Kidney (tissue), 14 donors: ENCODE measurements around the gene CLMP. TPM values are rescaled to one million over a fixed set of nuclear protein-coding genes. Genes with fewer than 3 reads are reported as not detected.
A peak's percentile ranks its signal among the peaks of the same experiment; 100 is the strongest.

Source experiments
- DNase-seq, 5 donors: peaks; one replicate each; pipeline ENCODE4 v3.0.0-alpha.2; 2013 to 2020
- FAIRE-seq: peaks from 2 replicates; lab custom pipeline; 2012; peaks lifted over from hg19 to GRCh38; lab: Jason Lieb, UNC
- H3K27ac ChIP-seq, 2 donors: one replicate each; pipeline ENCODE4 v1.7.0; 2013; ENCODE audit warnings: low read depth in 2 of 2, low read length in 2 of 2, inconsistent platforms in 1 of 2
- H3K27me3 ChIP-seq: one replicate; pipeline ENCODE4 v1.7.1; 2013; ENCODE audit warnings: low read length, inconsistent platforms; ENCODE audit not compliant: control insufficient read depth, insufficient read depth
- H3K36me3 ChIP-seq, 3 donors: one replicate each; pipeline versions ENCODE4 v1.7.0 to v1.7.1; 2013; ENCODE audit warnings: low read length in 3 of 3, control low read depth in 1 of 3, inconsistent platforms in 1 of 3; ENCODE audit not compliant: insufficient read depth in 3 of 3, control insufficient read depth in 2 of 3
- H3K4me1 ChIP-seq, 3 donors: one replicate each; pipeline versions ENCODE4 v1.7.0 to v1.7.1; 2013; ENCODE audit warnings: low read length in 3 of 3, inconsistent platforms in 1 of 3, low read depth in 1 of 3; ENCODE audit not compliant: control insufficient read depth in 2 of 3, insufficient read depth in 2 of 3
- H3K4me3 ChIP-seq, 3 donors: one replicate each; pipeline versions ENCODE4 v1.7.0 to v1.8.1; 2013; ENCODE audit warnings: low read length in 3 of 3, control low read depth in 1 of 3, inconsistent platforms in 1 of 3
- H3K9ac ChIP-seq, 3 donors: one replicate each; pipeline versions ENCODE4 v1.7.0 to v1.7.1; 2013; ENCODE audit warnings: low read length in 3 of 3, control low read depth in 1 of 3, inconsistent platforms in 1 of 3
- H3K9me3 ChIP-seq, 3 donors: one replicate each; pipeline versions ENCODE4 v1.7.0 to v1.7.1; 2013; ENCODE audit warnings: low read length in 3 of 3, control low read depth in 1 of 3, inconsistent platforms in 1 of 3; ENCODE audit not compliant: control insufficient read depth in 2 of 3, insufficient read depth in 1 of 3
- intact Hi-C: fragments of 100-400 bp; cut with DNase I; formaldehyde crosslinking; loops from one replicate; pipeline ENCODE4 v1.11.1; 2022
- polyA plus RNA-seq: library from polyadenylated mRNA; stranded (reverse); fragments of 350-450 nt; fragmentation: Illumina TruSeq; extraction: RNeasy Lipid Tissue Mini Kit (QIAGEN cat#74804); gene quantifications from one replicate; pipeline ENCODE4 v1.2.3, GENCODE V29; 2014; ENCODE audit warnings: low read depth, low replicate concordance; ENCODE audit not compliant: insufficient read depth
- total RNA-seq: library from RNA; stranded (reverse); fragmentation: NEBNext Ultra II Directional; extraction: Animal tissue kit (Norgen Biotek cat#: 25700); gene quantifications from one replicate; pipeline ENCODE4 v1.2.1, GENCODE V29; 2021
- TF ChIP-seq, protein P1 (sequence below): IDR thresholded peaks from 3 replicates; pipeline ENCODE4 v1.5.1; 2012; ENCODE audit warnings: mild to moderate bottlenecking, moderate library complexity, borderline replicate concordance; ENCODE audit not compliant: insufficient read depth; ENCODE audit errors: extremely low read depth
- donor health status: control.
- donor health status: control.
- donor health status: control.
- donor health status: control.
- donor health status: control.
- donor health status: DM: yes; HTN: yes; CAD: no.
- donor health status: Normal renal cell carcinoma (clear cell type).

CLMP gene
- total and polyA plus RNA-seq, 2 donors from 2014 or later: 1.2 to 6.8 TPM

DNA sequence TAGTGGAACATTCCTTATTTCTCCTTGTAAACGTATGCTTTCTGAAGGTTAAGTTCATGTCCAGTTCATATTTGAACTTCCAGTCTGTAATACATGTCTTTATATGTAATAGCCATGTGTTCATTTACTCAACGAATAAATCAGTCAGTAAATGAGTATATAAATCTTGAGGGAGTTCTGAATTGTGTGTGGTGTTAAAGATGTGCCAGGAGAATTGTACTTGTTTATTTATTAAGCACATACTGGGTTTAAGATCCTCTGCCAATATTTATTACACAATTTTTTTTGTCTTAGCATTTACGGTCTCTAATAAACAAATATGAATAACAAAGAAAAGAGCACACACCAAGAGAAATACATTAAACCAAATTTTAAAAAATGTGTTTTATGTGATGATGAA, 26.5 kb upstream of the CLMP start:
- DNase-seq (no peak), FAIRE-seq (no peak)
- intact Hi-C loops: no loop called here
- H3K4me3 ChIP-seq: no peak overlapping the region
- no peaks in the 10 kb centered on the region for H3K9me3 ChIP-seq
- H3K4me1 ChIP-seq: peaks cover 0 to 8% (median 5%) of the 10 kb centered on the region in 3 donors
- H3K27me3 ChIP-seq: no peaks in the 10 kb centered on the region
- no peak overlapping the region for H3K9ac ChIP-seq
- no peak overlapping the region for H3K27ac ChIP-seq
- TF ChIP-seq, protein P1, sequence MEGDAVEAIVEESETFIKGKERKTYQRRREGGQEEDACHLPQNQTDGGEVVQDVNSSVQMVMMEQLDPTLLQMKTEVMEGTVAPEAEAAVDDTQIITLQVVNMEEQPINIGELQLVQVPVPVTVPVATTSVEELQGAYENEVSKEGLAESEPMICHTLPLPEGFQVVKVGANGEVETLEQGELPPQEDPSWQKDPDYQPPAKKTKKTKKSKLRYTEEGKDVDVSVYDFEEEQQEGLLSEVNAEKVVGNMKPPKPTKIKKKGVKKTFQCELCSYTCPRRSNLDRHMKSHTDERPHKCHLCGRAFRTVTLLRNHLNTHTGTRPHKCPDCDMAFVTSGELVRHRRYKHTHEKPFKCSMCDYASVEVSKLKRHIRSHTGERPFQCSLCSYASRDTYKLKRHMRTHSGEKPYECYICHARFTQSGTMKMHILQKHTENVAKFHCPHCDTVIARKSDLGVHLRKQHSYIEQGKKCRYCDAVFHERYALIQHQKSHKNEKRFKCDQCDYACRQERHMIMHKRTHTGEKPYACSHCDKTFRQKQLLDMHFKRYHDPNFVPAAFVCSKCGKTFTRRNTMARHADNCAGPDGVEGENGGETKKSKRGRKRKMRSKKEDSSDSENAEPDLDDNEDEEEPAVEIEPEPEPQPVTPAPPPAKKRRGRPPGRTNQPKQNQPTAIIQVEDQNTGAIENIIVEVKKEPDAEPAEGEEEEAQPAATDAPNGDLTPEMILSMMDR: no peak
- no peaks in the 10 kb centered on the region for H3K36me3 ChIP-seq

- Histone ChIP-seq H3K4me1 (peaks cover 0 to 8% (median 5%) of the 10 kb centered on the region in 3 donors), H3K27ac (no peak overlapping the region), H3K27me3 (no peaks in the 10 kb centered on the region), H3K9ac (no peak overlapping the region), H3K4me3 (no peak overlapping the region), H3K36me3 (no peaks in the 10 kb centered on the region), H3K9me3 (no peaks in the 10 kb centered on the region)
- TF ChIP-seq, protein P1: no peak
- FAIRE-seq: no peak
- no peak for DNase-seq
- intact Hi-C loops: no loop called here
Measured at GRCh38 chr11:123221096-123221561, 26.1 kb upstream of the CLMP start.

GRCh38 chr11:123219066-123219690, 24.1 kb upstream of the CLMP start:
- no peak for FAIRE-seq
- H3K9ac ChIP-seq: no peak overlapping the region
- intact Hi-C loops: no loop called here
- peaks cover 0 to 8% (median 5%) of the 10 kb centered on the region in 3 donors for H3K4me1 ChIP-seq
- H3K27ac ChIP-seq: no peak overlapping the region
- H3K27me3 ChIP-seq: no peaks in the 10 kb centered on the region
- DNase-seq: no peak
- no peaks in the 10 kb centered on the region for H3K9me3 ChIP-seq
- no peaks in the 10 kb centered on the region for H3K36me3 ChIP-seq
- no peak overlapping the region for H3K4me3 ChIP-seq
- TF ChIP-seq, protein P1: no peak

DNA sequence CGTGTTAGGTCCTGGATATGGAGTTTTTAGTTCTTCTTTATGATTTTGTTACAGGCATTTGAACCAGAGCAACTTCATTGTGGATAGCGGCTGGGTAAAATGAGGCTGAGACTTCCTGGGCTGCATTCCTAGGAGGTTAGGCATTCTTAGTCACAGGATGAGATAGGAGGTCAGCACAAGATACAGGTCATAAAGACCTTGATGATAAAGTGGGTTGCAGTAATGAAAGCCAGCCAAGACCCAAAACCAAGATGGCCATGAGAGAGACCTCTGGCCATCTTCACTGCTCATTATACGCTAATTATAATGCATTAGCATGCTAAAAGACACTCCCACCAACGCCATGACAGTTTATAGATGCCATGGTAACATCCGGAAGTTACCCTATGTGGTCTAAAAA, 23.4 kb upstream of the CLMP start:
- Histone ChIP-seq H3K36me3 (no peaks in the 10 kb centered on the region), H3K4me1 (peaks cover 0 to 8% (median 5%) of the 10 kb centered on the region in 3 donors), H3K9me3 (no peaks in the 10 kb centered on the region), H3K9ac (peak overlapping the region in 1 of 3 donors; percentile 28), H3K4me3 (no peak overlapping the region), H3K27ac (no peak overlapping the region), H3K27me3 (no peaks in the 10 kb centered on the region)
- DNase-seq: no peak
- TF ChIP-seq, protein P1: no peak
- intact Hi-C loops: no loop called here
- FAIRE-seq: no peak
